GM19463 (cell line): ENCODE data around the gene KCTD8.
"Not testable (repeated sequence)": the region's sequence is repeated elsewhere in the genome, so short reads cannot be mapped to it uniquely, and the experiment has no call there.

Experiments
- ATAC-seq: cut with Tn5 transposase; IDR thresholded peaks from one replicate; pipeline ENCODE4 v1.9.1; 2021; ENCODE audit warnings: mild to moderate bottlenecking, moderate library complexity; ENCODE audit not compliant: unreplicated experiment

Gene KCTD8

GRCh38 chr4:44167766-44168165 lies 280.8 kb downstream of the KCTD8 start:
- not testable (repeated sequence) for ATAC-seq

GRCh38 chr4:44165938-44166337 lies 282.7 kb downstream of the KCTD8 start:
- no peak for ATAC-seq

GRCh38 chr4:44162538-44163270 lies 285.9 kb downstream of the KCTD8 start:
- no peak for ATAC-seq

GRCh38 chr4:44161756-44162155 lies 286.9 kb downstream of the KCTD8 start:
- no peak for ATAC-seq

GRCh38 chr4:44160776-44161367 lies 287.7 kb downstream of the KCTD8 start:
- ATAC-seq: no peak

- no peak for ATAC-seq
These were observed 288.6 kb downstream of the KCTD8 start for GRCh38 chr4:44159991-44160390.

GRCh38 chr4:44157611-44158277 lies 290.9 kb downstream of the KCTD8 start:
- ATAC-seq: no peak

- no peak for ATAC-seq
These were observed 298.5 kb downstream of the KCTD8 start for GRCh38 chr4:44150091-44150576.

GRCh38 chr4:44149282-44149681 lies 299.3 kb downstream of the KCTD8 start:
- ATAC-seq: no peak

- ATAC-seq: no peak
These were observed 301.0 kb downstream of the KCTD8 start for GRCh38 chr4:44147571-44148075.

GRCh38 chr4:44146516-44146915 lies 302.1 kb downstream of the KCTD8 start:
- no peak for ATAC-seq

- ATAC-seq: no peak
These were observed 302.7 kb downstream of the KCTD8 start for GRCh38 chr4:44145868-44146267.

GRCh38 chr4:44132526-44132925 lies 316.1 kb downstream of the KCTD8 start:
- ATAC-seq: no peak
